ENCODE data around the gene SLC2A8. TPM values are rescaled to one million over a fixed set of nuclear protein-coding genes. Genes with fewer than 3 reads are reported as not detected.

The SLC2A8 gene
- total RNA-seq, 1 experiment from 2014 or later: 55.7 TPM

DNA sequence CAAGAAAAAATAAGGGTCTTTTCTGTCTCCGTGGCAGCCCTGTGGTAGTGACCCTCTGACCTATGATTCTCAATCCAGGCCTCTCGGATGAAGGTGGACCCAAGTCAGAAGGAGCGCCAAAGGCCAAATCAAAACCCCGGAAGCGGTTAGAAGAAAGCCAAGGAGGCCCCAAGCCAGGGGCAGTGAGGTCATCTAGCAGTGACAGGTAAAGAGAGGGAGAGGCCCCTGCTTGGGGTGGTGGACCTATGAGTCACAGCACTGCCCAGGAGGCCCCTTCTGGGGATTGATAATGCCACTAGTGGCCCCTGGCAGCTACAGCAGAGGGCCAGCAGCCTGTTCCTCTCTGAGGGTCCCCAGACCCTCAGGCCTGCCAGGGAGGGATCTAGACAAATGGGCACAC is 6.4 kb upstream of the SLC2A8 start:
- Histone ChIP-seq H3K9me3 (ENCODE audit: control insufficient read depth, insufficient read depth, low read depth, low read length) (no peaks in the 10 kb centered on the region), H3K27ac (ENCODE audit: low read length) (peak overlapping the region; percentile 93), H3K4me3 (ENCODE audit: low read depth in 2 of 2, low read length in 2 of 2) (no peak overlapping the region), H3K36me3 (ENCODE audit: control insufficient read depth, insufficient read depth, low read length) (no peaks in the 10 kb centered on the region), H3K4me1 (ENCODE audit: control insufficient read depth, insufficient read depth, low read length) (peaks cover 36% of the 10 kb centered on the region), H3K27me3 (ENCODE audit: control insufficient read depth, insufficient read depth, low read length) (no peaks in the 10 kb centered on the region)
- ChIA-PET POLR2A (no interaction called here), CTCF (no interaction called here)
- in situ Hi-C loops (cut with HindIII; ENCODE audit: low pct_unique_long_range_greater_than_20kb, low sequenced_read_pairs) (no loop called here), intact Hi-C loops (cut with micrococcal nuclease; ENCODE audit: unreplicated experiment) (no loop called here)
- DNase-seq (ENCODE audit: low read depth, low spot score): no peak
- TF ChIP-seq, protein P1, sequence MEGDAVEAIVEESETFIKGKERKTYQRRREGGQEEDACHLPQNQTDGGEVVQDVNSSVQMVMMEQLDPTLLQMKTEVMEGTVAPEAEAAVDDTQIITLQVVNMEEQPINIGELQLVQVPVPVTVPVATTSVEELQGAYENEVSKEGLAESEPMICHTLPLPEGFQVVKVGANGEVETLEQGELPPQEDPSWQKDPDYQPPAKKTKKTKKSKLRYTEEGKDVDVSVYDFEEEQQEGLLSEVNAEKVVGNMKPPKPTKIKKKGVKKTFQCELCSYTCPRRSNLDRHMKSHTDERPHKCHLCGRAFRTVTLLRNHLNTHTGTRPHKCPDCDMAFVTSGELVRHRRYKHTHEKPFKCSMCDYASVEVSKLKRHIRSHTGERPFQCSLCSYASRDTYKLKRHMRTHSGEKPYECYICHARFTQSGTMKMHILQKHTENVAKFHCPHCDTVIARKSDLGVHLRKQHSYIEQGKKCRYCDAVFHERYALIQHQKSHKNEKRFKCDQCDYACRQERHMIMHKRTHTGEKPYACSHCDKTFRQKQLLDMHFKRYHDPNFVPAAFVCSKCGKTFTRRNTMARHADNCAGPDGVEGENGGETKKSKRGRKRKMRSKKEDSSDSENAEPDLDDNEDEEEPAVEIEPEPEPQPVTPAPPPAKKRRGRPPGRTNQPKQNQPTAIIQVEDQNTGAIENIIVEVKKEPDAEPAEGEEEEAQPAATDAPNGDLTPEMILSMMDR (IDR thresholded peaks at IDR 0.05): no peak
- TF ChIP-seq TCF7L2 (IDR thresholded peaks at IDR 0.05; ENCODE audit: low read depth, low read length): 0 out of 2 replicates have a peak, but pooled peaks have one; percentile 21
- BruUV-seq (replicated peaks): no TSS peak
- no peak for ATAC-seq

DNA sequence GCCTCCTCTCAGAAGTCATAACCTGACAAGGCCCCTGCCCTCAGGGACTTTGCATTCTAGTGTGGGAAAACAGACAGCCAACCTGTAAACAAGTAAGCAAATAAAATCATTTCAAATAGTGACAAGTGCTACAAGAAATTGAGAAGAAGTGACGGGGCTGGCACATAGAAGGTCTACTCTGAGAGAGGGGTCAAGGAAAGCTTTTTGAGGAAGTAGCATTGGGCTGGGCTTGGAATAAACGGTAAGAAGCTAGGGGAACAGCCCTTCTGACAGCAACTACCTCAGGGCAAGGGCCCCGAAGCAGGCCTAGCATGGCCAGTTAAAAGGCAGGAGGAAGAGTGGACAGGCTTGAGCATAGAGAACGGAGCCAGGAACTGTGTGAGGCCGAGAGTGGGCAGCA is 4.8 kb upstream of the SLC2A8 start:
- Histone ChIP-seq H3K36me3 (ENCODE audit: control insufficient read depth, insufficient read depth, low read length) (no peaks in the 10 kb centered on the region), H3K27me3 (ENCODE audit: control insufficient read depth, insufficient read depth, low read length) (no peaks in the 10 kb centered on the region), H3K4me1 (ENCODE audit: control insufficient read depth, insufficient read depth, low read length) (peaks cover 43% of the 10 kb centered on the region), H3K4me3 (ENCODE audit: low read depth in 2 of 2, low read length in 2 of 2) (no peak overlapping the region), H3K9me3 (ENCODE audit: control insufficient read depth, insufficient read depth, low read depth, low read length) (no peaks in the 10 kb centered on the region), H3K27ac (ENCODE audit: low read length) (peak overlapping the region; percentile 63; the same call in 1 of the 2 replicates)
- TF ChIP-seq TCF7L2 (IDR thresholded peaks at IDR 0.05; ENCODE audit: low read depth, low read length) (no peak), POLR2AphosphoS5 (IDR thresholded peaks at IDR 0.05; ENCODE audit: low read depth, low read length) (no peak), SIN3A (IDR thresholded peaks at IDR 0.05; ENCODE audit: borderline replicate concordance, insufficient read depth, low read depth, low read length) (no peak)
- TF ChIP-seq, protein P2, sequence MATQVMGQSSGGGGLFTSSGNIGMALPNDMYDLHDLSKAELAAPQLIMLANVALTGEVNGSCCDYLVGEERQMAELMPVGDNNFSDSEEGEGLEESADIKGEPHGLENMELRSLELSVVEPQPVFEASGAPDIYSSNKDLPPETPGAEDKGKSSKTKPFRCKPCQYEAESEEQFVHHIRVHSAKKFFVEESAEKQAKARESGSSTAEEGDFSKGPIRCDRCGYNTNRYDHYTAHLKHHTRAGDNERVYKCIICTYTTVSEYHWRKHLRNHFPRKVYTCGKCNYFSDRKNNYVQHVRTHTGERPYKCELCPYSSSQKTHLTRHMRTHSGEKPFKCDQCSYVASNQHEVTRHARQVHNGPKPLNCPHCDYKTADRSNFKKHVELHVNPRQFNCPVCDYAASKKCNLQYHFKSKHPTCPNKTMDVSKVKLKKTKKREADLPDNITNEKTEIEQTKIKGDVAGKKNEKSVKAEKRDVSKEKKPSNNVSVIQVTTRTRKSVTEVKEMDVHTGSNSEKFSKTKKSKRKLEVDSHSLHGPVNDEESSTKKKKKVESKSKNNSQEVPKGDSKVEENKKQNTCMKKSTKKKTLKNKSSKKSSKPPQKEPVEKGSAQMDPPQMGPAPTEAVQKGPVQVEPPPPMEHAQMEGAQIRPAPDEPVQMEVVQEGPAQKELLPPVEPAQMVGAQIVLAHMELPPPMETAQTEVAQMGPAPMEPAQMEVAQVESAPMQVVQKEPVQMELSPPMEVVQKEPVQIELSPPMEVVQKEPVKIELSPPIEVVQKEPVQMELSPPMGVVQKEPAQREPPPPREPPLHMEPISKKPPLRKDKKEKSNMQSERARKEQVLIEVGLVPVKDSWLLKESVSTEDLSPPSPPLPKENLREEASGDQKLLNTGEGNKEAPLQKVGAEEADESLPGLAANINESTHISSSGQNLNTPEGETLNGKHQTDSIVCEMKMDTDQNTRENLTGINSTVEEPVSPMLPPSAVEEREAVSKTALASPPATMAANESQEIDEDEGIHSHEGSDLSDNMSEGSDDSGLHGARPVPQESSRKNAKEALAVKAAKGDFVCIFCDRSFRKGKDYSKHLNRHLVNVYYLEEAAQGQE (IDR thresholded peaks at IDR 0.05; ENCODE audit: insufficient read depth in 1 of 2, low read depth in 2 of 2, low read length in 1 of 2): no peak
- TF ChIP-seq, protein P1 (IDR thresholded peaks at IDR 0.05): no peak
- ATAC-seq (no peak), DNase-seq (ENCODE audit: low read depth, low spot score) (no peak)
- intact Hi-C loops (cut with micrococcal nuclease; ENCODE audit: unreplicated experiment): no loop called here
- POLR2A ChIA-PET: no interaction called here
- BruUV-seq (replicated peaks): no TSS peak
- in situ Hi-C loops (cut with HindIII; ENCODE audit: low pct_unique_long_range_greater_than_20kb, low sequenced_read_pairs): no loop called here
- CTCF ChIA-PET: no interaction called here

Data from Panc1 (cell line).